WTC11 (cell line): ENCODE data around the gene PITPNC1.

Experiments used
- ATF1 ChIP-seq: sonication (generic); formaldehyde crosslinking; IDR thresholded peaks from 2 replicates; pipeline ENCODE4 v1.8.1; 2023; ENCODE audit warnings: mild to moderate bottlenecking, moderate library complexity, missing genetic modification reagents
- ELF4 ChIP-seq: sonication (generic); formaldehyde crosslinking; IDR thresholded peaks from 2 replicates; pipeline ENCODE4 v1.8.1; 2022; ENCODE audit warnings: low read depth, mild to moderate bottlenecking, moderate library complexity, missing genetic modification reagents
- ESRRA ChIP-seq: sonication (generic); formaldehyde crosslinking; IDR thresholded peaks from 2 replicates; pipeline ENCODE4 v1.8.1; 2022; ENCODE audit warnings: mild to moderate bottlenecking, missing genetic modification reagents, borderline replicate concordance
- JUN ChIP-seq: sonication (generic); formaldehyde crosslinking; IDR thresholded peaks from 2 replicates; pipeline ENCODE4 v1.8.0; 2023; ENCODE audit warnings: mild to moderate bottlenecking, missing genetic modification reagents
- NR2C2 ChIP-seq: sonication (generic); formaldehyde crosslinking; IDR thresholded peaks from 2 replicates; pipeline ENCODE4 v1.8.0; 2022; ENCODE audit warnings: mild to moderate bottlenecking, missing genetic modification reagents
- RORB ChIP-seq: fragments of 250-450 bp; sonication (Bioruptor Pico); IDR thresholded peaks from 2 replicates; pipeline ENCODE4 v1.9.0; 2021; ENCODE audit warnings: mild to moderate bottlenecking
- ZNF317 ChIP-seq: sonication (generic); formaldehyde crosslinking; IDR thresholded peaks from 2 replicates; pipeline ENCODE4 v1.8.1; 2023; ENCODE audit warnings: low read depth, mild to moderate bottlenecking, moderate library complexity, missing genetic modification reagents, borderline replicate concordance
- TF ChIP-seq, protein P1 (sequence below): sonication (generic); formaldehyde crosslinking; IDR thresholded peaks from 2 replicates; pipeline ENCODE4 v1.8.0; 2022; ENCODE audit warnings: mild to moderate bottlenecking, missing genetic modification reagents
- TF ChIP-seq, protein P2 (sequence below): fragments of 200-600 bp; IDR thresholded peaks from 2 replicates; pipeline ENCODE4 v1.8.0; 2022; ENCODE audit warnings: antibody characterized with exemption

DNA sequence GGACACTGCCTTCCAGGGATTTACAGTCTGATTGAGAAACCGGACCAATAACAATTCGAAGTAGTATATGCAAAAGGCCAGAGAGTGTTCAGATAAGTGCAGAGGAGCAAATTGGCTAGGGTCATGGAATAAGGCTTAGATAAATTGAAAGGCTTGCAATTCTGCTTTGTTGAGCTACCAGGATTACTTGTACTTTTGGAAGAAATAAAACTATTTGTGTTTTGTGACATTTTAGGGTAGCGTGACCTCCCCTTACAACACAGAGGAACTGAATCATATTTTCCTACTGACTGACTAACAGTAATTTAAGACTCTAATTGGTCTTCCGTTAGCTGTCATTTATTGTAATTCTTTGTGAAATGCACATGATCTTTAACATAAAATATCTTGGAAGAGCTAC is 104.7 kb downstream of the PITPNC1 start:
- TF ChIP-seq ELF4 (CRISPR knock-in tag): no peak
- TF ChIP-seq, protein P1, sequence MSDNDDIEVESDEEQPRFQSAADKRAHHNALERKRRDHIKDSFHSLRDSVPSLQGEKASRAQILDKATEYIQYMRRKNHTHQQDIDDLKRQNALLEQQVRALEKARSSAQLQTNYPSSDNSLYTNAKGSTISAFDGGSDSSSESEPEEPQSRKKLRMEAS (CRISPR knock-in tag): no peak
- TF ChIP-seq, protein P2, sequence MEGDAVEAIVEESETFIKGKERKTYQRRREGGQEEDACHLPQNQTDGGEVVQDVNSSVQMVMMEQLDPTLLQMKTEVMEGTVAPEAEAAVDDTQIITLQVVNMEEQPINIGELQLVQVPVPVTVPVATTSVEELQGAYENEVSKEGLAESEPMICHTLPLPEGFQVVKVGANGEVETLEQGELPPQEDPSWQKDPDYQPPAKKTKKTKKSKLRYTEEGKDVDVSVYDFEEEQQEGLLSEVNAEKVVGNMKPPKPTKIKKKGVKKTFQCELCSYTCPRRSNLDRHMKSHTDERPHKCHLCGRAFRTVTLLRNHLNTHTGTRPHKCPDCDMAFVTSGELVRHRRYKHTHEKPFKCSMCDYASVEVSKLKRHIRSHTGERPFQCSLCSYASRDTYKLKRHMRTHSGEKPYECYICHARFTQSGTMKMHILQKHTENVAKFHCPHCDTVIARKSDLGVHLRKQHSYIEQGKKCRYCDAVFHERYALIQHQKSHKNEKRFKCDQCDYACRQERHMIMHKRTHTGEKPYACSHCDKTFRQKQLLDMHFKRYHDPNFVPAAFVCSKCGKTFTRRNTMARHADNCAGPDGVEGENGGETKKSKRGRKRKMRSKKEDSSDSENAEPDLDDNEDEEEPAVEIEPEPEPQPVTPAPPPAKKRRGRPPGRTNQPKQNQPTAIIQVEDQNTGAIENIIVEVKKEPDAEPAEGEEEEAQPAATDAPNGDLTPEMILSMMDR: no peak
- TF ChIP-seq JUN: no peak
- TF ChIP-seq NR2C2 (CRISPR knock-in tag): no peak
- TF ChIP-seq ATF1: no peak
- TF ChIP-seq ZNF317 (CRISPR knock-in tag): no peak
- no peak for TF ChIP-seq ESRRA (CRISPR knock-in tag)
- no peak for TF ChIP-seq RORB (CRISPR knock-in tag)
